Dermis microvascular lymphatic vessel endothelial cell (primary cell): ENCODE results near the gene METTL8. TPM values are rescaled to one million over a fixed set of nuclear protein-coding genes. Genes with fewer than 3 reads are reported as not detected.
"Not testable (repeated sequence)": the region's sequence is repeated elsewhere in the genome, so short reads cannot be mapped to it uniquely, and the experiment has no call there.

ENCODE experiments used
- DNase-seq, 2 donors: peaks; one replicate each; pipeline versions ENCODE4 v3.0.0 to v3.0.0-alpha.2; 2010; ENCODE audit warnings: low read depth in 2 of 2
- total RNA-seq: library from RNA; depleted of rRNA; stranded (reverse); fragments of >200 nt; gene quantifications from 2 replicates; pipeline ENCODE4 v1.2.1, GENCODE V29; 2014

The METTL8 gene
- total RNA-seq, 1 donor from 2014 or later: 10.5 TPM

DNA sequence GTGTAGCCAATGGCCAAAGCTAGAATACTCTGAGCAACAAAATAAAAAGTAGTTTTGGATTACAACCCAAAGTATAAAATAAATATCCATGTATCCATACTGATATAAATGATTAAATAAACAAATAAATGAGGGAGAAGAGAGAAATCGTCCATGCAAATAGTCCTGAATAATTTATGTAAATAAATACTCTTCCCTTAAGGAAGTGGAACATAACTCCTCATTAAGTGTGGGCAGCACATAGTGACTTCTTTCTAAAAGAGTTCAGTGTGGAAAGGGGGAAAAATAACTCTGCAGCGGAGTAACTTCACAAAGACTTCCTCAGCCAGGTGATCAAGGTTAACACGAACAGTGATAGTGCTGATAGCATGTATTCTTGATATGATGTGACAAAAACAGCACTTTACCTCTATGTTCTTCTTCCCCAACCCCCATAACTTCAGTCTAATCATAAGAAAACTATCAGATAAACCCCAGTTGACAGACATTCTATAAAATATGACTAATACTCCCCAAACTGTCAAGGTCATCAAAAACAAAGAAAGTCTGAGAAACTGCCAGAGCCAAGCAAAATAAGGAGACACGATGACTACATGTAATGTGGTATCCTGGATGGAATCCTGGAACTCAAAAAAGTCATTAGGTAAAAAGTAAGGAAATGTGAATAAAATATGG, 30.7 kb downstream of the METTL8 start:
- peak in 1 of 2 donors; percentile 86 for DNase-seq

GRCh38 chr2:171401947-171402346, 31.8 kb downstream of the METTL8 start:
- no peak for DNase-seq

DNA sequence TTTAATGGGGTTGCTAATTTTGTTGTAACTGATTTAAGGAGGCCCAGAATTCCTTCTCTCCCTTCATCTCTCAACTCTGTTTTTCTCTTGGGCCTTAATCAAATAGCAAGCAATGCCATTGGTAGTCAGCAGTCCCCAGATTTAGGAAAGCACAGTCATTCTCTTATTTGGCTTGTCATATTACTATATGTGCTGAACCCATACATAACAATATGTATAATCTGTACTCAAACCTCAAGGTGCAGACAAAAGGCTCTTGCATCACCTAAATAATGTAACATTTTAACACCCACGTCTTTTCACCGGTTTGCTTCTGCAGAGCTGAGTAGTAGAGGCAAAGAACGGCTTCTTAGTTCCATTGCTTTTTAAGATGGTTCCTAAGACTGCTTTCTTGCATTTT, 33.4 kb downstream of the METTL8 start:
- no peak for DNase-seq

- DNase-seq: no peak
Measured at GRCh38 chr2:171399292-171399691, 34.5 kb downstream of the METTL8 start.

DNA sequence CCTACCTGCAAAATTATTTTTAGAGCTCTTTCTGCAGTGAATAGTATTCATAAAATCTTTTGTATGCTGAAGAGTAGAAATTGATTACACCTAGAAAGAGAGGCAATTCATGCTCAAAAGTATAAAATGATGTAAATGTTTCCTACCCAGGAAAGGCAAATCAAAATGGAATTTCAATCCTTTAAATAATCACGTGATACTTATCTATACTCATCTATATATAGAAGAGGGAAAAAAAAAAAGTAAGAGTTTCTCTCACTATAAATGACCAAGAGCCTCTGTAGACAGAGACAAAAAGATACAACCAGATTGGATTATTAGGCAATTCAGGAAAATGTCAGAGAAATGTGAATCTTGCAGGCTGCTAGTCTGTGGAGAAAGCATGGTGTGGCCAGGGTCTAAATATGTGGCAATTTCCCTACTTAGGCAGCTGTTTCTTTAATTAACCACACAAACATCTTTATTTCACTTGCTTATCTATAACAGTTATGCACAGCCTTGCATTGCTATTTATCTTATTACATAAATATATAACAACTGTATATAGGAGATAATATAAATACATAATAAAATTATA, 39.5 kb downstream of the METTL8 start:
- no peak for DNase-seq

DNA sequence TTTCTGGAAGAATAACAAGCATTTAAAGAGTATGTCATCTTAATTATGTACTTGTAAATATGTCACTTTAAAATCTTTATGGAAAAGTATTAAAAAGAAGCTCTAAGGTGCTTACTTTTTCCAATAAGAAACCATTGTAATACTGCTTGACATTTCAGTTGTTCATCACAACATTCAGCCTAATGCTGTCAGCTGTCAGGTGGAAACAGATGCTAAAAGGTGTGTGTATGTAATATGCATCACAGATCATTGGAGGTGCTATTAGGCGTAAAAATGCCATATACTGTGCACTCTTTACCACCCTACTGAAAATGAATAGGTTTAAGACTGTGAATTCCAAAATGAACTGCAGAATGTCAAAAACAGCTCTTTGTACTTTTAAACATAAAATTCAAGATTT, 40.3 kb downstream of the METTL8 start:
- DNase-seq: no peak

DNA sequence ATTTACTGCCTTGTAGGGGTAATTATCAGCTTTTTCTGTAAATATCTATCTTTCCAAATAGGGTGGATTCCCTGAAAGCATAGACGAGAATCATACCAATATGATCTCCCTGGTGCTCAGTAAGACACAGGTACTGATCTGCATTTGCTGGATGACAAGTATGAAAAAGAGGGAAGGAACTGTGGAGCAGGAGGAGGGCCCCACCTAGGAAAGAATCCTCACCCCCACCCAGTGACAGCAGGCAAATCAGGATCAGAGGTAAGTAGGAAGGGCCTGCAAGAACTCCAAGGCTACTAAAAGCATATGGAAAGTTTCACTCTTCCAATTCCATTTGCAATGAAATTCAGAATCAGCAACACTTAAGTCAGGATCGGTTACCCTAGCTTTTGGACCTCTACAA, 42.3 kb downstream of the METTL8 start:
- no peak for DNase-seq

DNA sequence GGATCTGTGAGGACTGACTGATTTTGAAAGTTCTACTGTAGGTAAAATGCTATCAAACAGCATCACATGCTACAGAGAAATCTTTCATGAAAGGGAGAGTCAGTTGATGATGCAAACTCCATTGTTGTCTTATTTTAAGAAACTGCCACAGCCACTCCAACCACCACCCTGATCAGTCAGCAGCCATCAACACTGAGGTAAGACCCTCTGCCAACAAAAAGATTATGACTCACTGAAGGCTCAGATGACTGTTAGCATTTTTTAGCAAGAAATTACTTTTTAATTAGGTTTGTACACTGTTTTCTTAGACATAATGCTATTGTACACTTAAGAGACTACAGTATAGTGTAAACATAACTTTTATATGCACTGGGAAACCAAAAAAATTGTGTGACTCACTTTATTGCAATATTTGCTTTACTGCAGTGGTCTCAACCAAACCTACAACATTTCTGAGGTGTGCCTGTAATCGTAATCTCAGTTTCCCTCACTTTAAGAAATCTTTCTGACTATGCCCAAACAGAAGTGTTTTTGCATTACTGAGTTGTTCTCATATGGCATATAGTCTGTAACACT, 42.8 kb downstream of the METTL8 start:
- DNase-seq: peak in 1 of 2 donors; percentile 93

- no peak for DNase-seq
Measured at GRCh38 chr2:171389780-171390179, 44.0 kb downstream of the METTL8 start.

GRCh38 chr2:171389325-171389724, 44.5 kb downstream of the METTL8 start:
- no peak for DNase-seq

DNA sequence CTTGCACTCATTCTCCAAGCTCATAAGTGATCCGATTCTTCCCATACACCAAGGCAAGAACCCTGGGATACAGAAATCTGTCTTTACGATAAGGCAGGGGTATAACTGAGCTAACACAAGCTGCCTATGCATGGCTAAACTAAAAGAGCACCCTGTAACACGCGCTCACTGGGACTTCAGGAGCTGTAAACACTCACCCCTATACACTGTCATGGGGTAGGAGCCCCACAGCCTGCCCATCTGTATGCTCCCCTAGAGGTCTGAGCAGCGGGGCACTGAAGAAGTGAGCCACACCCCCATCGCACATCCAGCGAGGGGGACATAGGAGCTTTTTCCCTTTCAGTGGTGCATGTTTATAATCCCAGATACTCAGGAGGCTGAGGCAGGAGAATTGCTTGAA, 46.7 kb downstream of the METTL8 start:
- DNase-seq: no peak

DNA sequence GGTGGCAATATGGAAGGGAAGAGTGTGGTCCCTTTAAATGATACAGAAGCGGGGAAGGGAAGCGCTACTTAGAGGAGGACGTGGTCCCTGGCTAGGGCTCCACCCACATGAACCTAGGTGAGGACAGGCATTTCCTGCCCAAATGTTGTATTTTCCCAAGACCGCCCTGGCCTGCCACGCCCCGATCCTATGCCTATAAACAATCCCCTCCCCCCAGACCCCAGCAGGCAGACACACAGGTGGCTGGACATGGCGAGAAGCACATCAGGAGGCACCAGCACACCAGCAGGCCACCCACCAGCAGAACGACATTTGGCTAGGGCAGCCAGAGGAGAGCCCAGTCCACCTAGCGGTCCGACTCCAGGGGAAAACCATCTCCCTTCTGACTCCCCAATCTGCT, 47.2 kb downstream of the METTL8 start:
- DNase-seq: peak; percentile 35 to 72

DNA sequence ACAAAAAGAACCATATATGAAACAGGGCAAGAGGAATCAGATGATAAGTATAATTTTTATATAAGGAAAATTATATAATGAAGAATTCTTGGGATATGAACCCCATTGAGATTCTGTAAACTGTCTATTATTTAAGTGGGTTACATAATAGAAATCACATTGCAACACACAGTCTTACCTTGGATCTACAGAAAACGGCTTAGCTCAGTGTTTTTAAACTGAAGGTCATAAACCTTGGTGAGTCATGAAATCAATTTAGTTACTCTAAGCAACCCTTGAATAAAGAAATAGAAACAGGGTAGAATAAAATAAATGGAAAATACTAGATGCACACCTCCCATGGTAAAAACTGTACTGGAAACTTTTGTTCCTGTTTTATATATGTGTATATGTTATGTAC, 50.7 kb downstream of the METTL8 start:
- no peak for DNase-seq

DNA sequence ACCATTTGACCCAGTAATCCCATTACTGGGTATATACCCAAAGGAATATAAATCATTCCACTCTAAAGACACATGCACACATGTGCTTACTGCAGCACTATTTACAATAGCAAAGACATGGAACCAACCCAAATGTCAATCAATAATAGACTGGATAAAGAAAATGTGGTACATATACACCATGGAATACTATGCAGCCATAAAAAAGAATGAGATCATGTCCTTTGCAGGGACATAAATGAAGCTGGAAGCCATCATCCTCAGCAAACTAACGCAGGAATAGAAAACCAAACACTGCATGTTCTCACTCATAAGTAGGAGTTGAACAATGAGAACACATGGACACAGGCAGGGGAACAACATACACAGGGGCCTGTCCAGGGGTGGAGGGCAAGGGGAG, 51.6 kb downstream of the METTL8 start:
- not testable (repeated sequence) for DNase-seq

- DNase-seq: not testable (repeated sequence)
Measured at GRCh38 chr2:171377852-171378251, 55.9 kb downstream of the METTL8 start.

- DNase-seq: no peak
Measured at GRCh38 chr2:171367692-171368091, 66.1 kb downstream of the METTL8 start.

- no peak for DNase-seq
Measured at GRCh38 chr2:171365778-171366177, 68.0 kb downstream of the METTL8 start.

- DNase-seq: peak in 1 of 2 donors; percentile 42
Measured at GRCh38 chr2:171365232-171365631, 68.6 kb downstream of the METTL8 start.

- DNase-seq: no peak
Measured at GRCh38 chr2:171362396-171362795, 71.4 kb downstream of the METTL8 start.

DNA sequence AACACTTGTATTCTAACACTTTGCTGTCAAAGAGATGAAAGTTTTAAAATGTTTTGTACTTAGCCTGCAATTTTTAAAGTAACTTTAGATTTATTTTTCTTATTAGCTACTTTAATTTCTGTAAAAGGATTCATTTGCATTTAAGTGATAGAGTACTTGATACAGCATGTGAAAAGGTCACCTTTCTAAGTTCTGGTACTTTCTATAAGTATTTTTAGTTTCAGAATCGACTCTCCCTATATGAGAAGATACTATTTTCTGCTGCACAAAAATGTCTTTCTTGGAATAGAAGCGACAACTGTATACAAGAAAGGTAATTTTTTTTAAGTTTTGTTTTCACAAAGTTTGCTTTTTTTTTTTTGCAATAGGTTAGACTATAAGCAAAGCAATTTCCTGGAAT, 72.9 kb downstream of the METTL8 start:
- DNase-seq: no peak

- not testable (repeated sequence) for DNase-seq
Measured at GRCh38 chr2:171353746-171354145, 80.0 kb downstream of the METTL8 start.

DNA sequence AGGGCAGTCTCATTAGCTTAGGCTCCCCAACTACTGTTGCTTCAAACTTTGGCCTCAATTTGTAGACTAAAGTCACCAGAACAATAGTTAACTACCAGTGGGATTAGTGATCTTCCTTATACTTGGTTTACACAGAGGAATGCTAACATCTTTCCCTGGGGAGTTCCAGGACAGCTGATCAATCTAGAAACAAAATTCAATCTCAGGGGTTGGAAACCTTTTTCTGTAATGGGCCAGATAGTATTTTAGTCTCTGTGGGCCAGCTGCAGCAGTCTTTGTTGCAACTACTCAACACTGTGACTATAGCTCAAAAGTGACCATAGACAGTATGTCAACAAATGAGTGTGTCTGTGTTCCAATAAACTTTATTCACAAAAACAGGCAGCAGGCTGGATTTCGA, 85.7 kb downstream of the METTL8 start:
- DNase-seq: no peak

DNA sequence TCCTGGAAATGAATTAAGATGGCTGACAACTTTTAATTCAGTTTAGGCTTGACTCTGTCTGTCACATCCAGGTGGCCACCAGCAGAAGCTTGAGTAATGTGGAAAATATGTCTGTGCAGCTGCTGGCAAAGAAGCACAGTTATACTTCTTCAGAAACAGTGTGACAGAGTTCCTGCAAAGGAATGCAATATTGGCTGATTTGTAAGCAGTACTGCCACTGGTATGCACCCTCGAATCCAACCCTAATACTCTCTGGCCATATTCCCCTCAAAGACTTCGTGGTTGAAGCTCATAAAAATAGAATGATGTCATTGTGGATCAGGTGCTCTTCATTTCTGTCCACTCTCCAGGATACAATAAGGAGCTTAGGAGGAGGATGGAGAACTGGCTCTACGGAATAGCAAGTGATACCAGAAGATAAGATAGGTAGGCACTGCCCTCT, 86.2 kb downstream of the METTL8 start:
- DNase-seq: peak; percentile 26 to 63
